ENCODE results near the gene ZYG11B.
"Not testable (repeated sequence)": the region's sequence is repeated elsewhere in the genome, so short reads cannot be mapped to it uniquely, and the experiment has no call there.

The ZYG11B gene

GRCh38 chr1:52726265-52727113 is at the start of gene ZYG11B:
Gene ZYG11B (plus strand): TSS chr1:52726453. CDS start chr1:52726654, 201 bp downstream.
- peaks cover 13% of the 10 kb centered on the region for H3K27me3 Mint-ChIP-seq
- no peaks in the 10 kb centered on the region for H3K9me3 Mint-ChIP-seq
- H3K4me1 Mint-ChIP-seq, result peaks cover 45% of the 10 kb centered on the region
- H3K36me3 Mint-ChIP-seq, result no peaks in the 10 kb centered on the region
- peak within 1 kb of the TSS; percentile 90 for H3K4me3 Mint-ChIP-seq
- peak; percentile 97 for ATAC-seq
- peak within 1 kb of the TSS; percentile 88 for H3K27ac Mint-ChIP-seq

DNA sequence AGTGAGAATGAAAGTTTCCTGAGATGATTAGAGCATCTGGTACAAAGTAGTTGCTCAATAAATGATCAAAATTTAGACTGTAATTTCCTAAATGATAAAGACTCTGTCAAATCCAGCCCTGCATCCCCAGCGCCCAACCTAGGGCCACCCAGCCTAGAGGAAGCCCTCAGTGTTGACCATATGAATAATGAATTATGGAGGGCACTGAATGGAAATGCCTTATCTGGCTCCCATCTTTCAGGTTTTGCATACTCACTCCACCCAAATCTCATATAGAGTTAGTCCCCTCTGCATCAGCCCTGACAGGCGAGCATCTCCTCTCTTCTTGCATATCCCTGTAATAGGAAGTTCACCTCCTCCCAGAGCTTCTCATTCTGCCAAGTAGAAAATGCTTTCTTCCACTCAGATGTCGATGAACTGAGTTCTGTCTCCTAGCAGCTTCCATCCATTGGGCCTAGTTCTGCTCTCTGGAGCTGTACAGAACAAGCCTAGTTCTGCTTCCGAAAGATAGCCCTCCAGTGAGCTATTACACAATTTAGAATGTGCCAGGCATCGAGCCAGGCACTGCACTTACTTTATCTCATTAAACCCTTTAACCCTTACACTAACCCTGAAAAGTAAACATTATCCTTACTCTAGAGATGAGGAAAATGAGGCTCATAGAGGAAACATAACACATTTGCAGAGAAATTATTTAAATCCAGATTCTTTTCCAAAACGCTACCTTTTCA is 49.0 kb upstream of the ZYG11B start:
- ATAC-seq, result no peak
- H3K4me3 Mint-ChIP-seq, result no peak overlapping the region
- no peaks in the 10 kb centered on the region for H3K9me3 Mint-ChIP-seq
- H3K27me3 Mint-ChIP-seq, result no peaks in the 10 kb centered on the region
- peaks cover 31% of the 10 kb centered on the region for H3K36me3 Mint-ChIP-seq
- H3K27ac Mint-ChIP-seq, result peak overlapping the region; percentile 15
- peaks cover 28% of the 10 kb centered on the region for H3K4me1 Mint-ChIP-seq

DNA sequence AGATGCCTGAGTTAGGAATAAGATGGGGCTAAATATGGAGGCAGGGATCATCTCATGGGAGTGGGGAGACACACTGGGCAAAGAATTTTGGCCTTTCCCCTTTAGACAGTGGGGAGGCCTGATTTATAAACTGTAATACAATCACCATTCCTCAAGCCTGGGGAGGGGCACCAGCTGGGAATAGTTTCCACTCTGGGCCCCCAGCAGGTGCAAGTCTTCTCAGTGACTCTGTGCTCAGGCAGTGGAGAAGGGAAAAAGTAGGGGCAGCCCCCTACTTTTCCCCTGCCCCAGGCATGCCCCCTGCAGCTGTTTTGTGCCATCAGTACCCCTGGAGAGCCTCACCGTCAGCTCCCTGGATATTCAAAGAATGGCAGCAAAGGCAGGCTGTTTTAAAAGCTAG is 47.2 kb upstream of the ZYG11B start:
- no peak for ATAC-seq
- Mint-ChIP-seq H3K27ac (no peak overlapping the region), H3K4me3 (no peak overlapping the region), H3K4me1 (peaks cover 28% of the 10 kb centered on the region), H3K36me3 (peaks cover 40% of the 10 kb centered on the region), H3K9me3 (no peaks in the 10 kb centered on the region), H3K27me3 (no peaks in the 10 kb centered on the region)

GRCh38 chr1:52679498-52679897 is 46.8 kb upstream of the ZYG11B start:
- no peak overlapping the region for H3K4me3 Mint-ChIP-seq
- H3K9me3 Mint-ChIP-seq, result no peaks in the 10 kb centered on the region
- no peak overlapping the region for H3K27ac Mint-ChIP-seq
- no peaks in the 10 kb centered on the region for H3K27me3 Mint-ChIP-seq
- H3K4me1 Mint-ChIP-seq, result peaks cover 28% of the 10 kb centered on the region
- H3K36me3 Mint-ChIP-seq, result peaks cover 42% of the 10 kb centered on the region
- ATAC-seq, result no peak

DNA sequence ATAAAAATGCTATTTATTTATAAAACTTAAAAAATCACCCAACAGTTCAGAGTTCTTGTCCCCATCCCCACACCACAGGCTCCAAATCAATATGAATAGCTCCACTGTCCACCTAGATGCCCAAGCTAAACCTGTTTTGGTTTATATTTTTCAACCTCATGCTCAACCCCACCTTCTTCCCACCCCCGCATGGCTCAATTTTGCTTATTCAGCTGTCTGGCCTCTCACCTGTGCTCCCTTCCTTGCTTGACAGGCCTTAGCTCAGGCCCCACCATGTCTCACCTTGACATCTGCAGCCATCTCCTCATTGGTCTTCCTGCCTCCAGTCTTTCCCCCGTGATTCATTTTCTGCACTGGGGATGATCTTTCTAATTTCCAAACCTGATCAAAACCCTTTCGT is 45.9 kb upstream of the ZYG11B start:
- Mint-ChIP-seq H3K27ac (peak overlapping the region; percentile 28), H3K27me3 (no peaks in the 10 kb centered on the region), H3K4me1 (peaks cover 28% of the 10 kb centered on the region), H3K36me3 (peaks cover 34% of the 10 kb centered on the region), H3K4me3 (no peak overlapping the region), H3K9me3 (no peaks in the 10 kb centered on the region)
- ATAC-seq, result no peak

DNA sequence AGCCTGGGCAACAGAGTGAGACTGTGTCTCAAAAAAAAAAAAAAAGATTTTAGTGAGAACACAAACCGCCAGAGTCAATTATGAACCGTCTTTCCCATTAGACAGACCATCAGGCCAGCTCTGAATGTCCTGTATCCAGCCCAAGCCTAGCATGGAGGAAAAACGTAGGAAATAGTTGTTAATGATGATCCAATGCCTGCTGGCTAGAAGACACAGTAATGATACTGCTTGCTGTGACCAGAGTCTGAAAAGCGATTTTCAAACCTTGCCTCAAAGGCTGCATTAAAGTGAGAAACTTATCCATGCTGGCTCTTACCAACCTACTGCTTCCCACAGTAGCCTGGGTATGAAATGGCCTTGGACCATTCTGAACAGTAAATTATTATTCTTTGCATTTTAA is 45.1 kb upstream of the ZYG11B start:
- Mint-ChIP-seq H3K27me3 (no peaks in the 10 kb centered on the region), H3K4me3 (no peak overlapping the region), H3K36me3 (peaks cover 32% of the 10 kb centered on the region), H3K9me3 (no peaks in the 10 kb centered on the region), H3K27ac (peak overlapping the region; percentile 28), H3K4me1 (peaks cover 36% of the 10 kb centered on the region)
- ATAC-seq, result no peak

DNA sequence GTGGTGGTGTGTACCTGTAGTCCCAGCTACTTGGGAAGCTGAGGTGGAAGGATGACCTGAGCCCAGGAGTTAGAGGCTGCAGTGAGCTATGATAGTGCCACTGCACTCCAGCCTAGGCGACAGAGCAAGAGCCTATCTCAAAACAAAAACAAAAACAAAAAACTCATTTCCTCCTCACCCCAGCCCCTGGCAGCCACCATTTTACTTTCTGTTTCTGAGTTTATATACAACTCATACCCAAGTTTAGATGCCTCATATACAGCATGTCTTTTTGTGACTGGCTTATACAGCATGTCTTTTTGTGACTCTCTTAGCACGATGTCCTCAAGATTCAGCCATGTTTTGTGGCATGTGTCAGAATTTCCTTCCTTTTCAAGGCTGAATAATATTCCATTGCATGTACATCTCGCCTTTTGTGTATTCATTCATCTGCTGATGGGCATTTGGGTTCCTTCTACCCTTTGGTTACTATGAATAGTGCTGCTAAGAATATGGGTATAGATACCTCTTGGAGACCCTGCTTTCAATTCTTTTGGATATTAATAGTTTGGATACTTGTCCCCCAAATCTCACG is 42.8 kb upstream of the ZYG11B start:
- Mint-ChIP-seq H3K4me1 (peaks cover 38% of the 10 kb centered on the region), H3K27me3 (no peaks in the 10 kb centered on the region), H3K27ac (no peak overlapping the region), H3K36me3 (peaks cover 43% of the 10 kb centered on the region), H3K4me3 (no peak overlapping the region), H3K9me3 (peaks cover 4% of the 10 kb centered on the region)
- no peak for ATAC-seq

DNA sequence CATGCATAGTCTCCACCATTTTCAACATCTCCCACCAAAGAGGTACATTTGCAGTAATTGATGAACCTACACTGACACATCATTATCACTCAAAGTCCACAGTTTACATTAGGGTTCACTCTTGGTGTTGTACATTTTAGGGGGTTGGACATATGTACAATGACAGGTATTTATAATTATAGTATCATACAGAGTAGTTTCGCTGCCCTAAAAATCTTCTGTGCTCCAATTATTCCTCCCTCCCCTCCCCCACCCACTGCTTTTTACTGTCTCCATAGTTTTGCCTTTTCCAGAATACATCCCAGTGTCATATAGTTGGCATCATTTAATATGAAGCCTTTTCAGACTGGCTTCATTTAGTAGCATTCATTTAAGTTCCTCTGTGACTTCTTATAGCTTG is 41.7 kb upstream of the ZYG11B start:
- Mint-ChIP-seq H3K4me3 (no peak overlapping the region), H3K27ac (no peak overlapping the region), H3K4me1 (peaks cover 27% of the 10 kb centered on the region), H3K36me3 (peaks cover 46% of the 10 kb centered on the region), H3K27me3 (no peaks in the 10 kb centered on the region), H3K9me3 (peaks cover 4% of the 10 kb centered on the region)
- no peak for ATAC-seq

DNA sequence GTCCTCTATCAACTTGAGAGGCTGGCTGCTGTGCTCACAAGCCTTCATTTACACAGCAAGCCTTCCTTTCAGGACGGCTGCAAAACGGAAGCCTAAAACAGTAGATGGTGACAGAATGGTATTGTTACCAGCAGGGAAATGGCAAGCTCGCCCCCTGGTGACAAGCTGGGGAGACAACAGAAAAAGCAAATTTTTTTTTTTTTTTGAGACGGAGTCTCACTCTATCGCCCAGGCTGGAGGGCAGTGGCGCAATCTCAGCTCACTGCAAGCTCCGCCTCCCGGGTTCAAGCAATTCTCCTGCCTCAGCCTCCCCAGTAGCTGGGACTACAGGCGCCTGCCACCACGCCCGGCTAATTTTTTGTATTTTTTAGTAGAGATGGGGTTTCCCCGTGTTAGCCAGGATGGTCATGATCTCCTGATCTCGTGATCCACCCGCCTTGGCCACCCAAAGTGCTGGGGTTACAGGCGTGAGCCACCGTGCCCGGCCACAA is 39.9 kb upstream of the ZYG11B start:
- not testable (repeated sequence) for H3K27me3 Mint-ChIP-seq, H3K4me3 Mint-ChIP-seq, H3K9me3 Mint-ChIP-seq
- peaks cover 40% of the 10 kb centered on the region for H3K36me3 Mint-ChIP-seq
- H3K4me1 Mint-ChIP-seq, result peaks cover 18% of the 10 kb centered on the region
- H3K27ac Mint-ChIP-seq, result peak overlapping the region; percentile 84
- peak; percentile 94 for ATAC-seq

DNA sequence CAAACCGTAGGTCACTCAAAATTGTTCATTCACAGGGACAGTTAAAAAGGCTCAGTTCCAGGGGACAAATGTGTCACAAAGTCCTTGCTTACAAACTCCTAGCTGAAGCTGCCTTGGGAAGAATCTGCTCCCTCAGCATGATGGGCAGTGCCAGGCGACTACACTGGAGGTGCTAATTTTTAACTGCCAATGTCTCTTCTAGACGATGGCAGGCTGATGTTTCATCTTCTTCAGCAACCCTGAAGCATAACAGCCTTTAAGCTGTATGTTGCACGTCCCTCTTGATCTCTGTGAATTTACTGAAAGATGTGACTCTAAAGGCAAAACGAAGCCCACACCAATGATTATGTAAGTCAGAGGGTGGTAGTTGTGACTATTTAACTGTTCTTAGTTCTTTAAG is 39.4 kb upstream of the ZYG11B start:
- Mint-ChIP-seq H3K27me3 (no peaks in the 10 kb centered on the region), H3K4me3 (no peak overlapping the region), H3K4me1 (peaks cover 18% of the 10 kb centered on the region), H3K36me3 (peaks cover 45% of the 10 kb centered on the region), H3K27ac (peak overlapping the region; percentile 84), H3K9me3 (peaks cover 4% of the 10 kb centered on the region)
- no peak for ATAC-seq

GRCh38 chr1:52691821-52692220 is 34.4 kb upstream of the ZYG11B start:
- peak overlapping the region; percentile 33 for H3K27ac Mint-ChIP-seq
- no peaks in the 10 kb centered on the region for H3K27me3 Mint-ChIP-seq
- no peak for ATAC-seq
- peaks cover 4% of the 10 kb centered on the region for H3K9me3 Mint-ChIP-seq
- peaks cover 23% of the 10 kb centered on the region for H3K4me1 Mint-ChIP-seq
- no peak overlapping the region for H3K4me3 Mint-ChIP-seq
- peaks cover 50% of the 10 kb centered on the region for H3K36me3 Mint-ChIP-seq

DNA sequence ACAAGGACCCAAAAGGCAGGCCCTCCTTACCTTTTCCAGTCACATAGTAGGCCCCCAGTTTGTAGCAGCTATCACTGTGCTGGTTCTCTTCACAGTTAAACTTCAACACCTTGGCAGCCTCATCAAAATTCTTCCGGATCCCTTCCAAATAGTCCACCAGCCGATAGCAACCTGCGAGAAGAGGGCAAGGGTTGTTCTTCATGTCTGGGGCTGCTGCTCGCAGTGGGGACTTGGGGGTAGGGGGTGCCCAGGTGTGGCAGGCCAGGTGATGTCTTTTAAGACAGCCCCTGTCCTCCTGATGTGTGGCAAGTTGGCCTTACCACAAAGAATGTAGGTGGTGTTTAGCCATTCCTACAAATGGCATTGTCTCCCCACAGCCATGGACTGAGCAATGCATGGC is 33.6 kb upstream of the ZYG11B start:
- H3K4me3 Mint-ChIP-seq, result no peak overlapping the region
- no peak for ATAC-seq
- H3K27ac Mint-ChIP-seq, result peak overlapping the region; percentile 33
- H3K9me3 Mint-ChIP-seq, result no peaks in the 10 kb centered on the region
- H3K27me3 Mint-ChIP-seq, result no peaks in the 10 kb centered on the region
- peaks cover 41% of the 10 kb centered on the region for H3K36me3 Mint-ChIP-seq
- peaks cover 31% of the 10 kb centered on the region for H3K4me1 Mint-ChIP-seq

GRCh38 chr1:52693351-52693750 is 32.9 kb upstream of the ZYG11B start:
- Mint-ChIP-seq H3K4me1 (peaks cover 33% of the 10 kb centered on the region), H3K36me3 (peaks cover 34% of the 10 kb centered on the region)
- not testable (repeated sequence) for H3K27me3 Mint-ChIP-seq, ATAC-seq, H3K27ac Mint-ChIP-seq, H3K9me3 Mint-ChIP-seq, H3K4me3 Mint-ChIP-seq

DNA sequence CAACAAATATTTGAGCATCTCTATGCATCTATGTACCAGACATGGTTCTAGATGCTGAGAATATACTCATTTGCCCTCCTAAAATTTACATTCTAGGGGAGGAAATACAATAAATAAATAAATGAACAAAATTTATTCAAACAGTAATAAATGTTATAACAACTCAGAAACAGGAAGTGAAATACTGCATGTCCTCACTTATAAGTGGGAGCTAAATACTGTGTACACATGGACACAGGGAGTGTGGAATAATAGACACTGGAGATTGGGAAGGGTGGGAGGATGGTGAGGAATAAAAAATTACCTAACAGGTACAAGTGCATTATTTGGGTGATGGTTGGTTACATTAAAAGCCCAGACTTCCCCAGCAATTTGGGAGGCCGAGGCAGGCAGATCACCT is 32.4 kb upstream of the ZYG11B start:
- no peaks in the 10 kb centered on the region for H3K27me3 Mint-ChIP-seq
- H3K36me3 Mint-ChIP-seq, result peaks cover 30% of the 10 kb centered on the region
- no peaks in the 10 kb centered on the region for H3K9me3 Mint-ChIP-seq
- ATAC-seq, result no peak
- no peak overlapping the region for H3K4me3 Mint-ChIP-seq
- peaks cover 33% of the 10 kb centered on the region for H3K4me1 Mint-ChIP-seq
- H3K27ac Mint-ChIP-seq, result no peak overlapping the region

DNA sequence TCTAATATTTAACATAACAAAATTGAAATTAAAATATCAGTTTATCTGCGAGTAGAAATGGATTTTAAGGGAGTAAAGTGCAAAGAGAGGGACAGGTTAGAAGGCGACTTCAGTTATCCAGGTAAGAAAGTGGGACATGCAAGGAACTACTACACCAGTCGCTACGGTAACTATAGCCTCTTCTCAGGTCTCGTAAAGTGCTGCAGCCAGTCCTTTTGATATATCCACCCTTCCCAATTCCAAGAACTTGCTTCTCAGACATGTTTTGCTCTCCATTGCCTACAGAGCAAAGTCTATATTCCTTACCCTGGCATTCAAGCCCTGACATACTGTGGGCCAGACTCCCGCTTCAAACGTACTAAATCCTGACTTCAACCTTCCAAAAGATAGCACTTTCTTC is 30.6 kb upstream of the ZYG11B start:
- Mint-ChIP-seq H3K4me3 (no peak overlapping the region), H3K27ac (peak overlapping the region; percentile 1), H3K4me1 (peaks cover 36% of the 10 kb centered on the region), H3K9me3 (no peaks in the 10 kb centered on the region), H3K27me3 (no peaks in the 10 kb centered on the region), H3K36me3 (peaks cover 30% of the 10 kb centered on the region)
- no peak for ATAC-seq

Measured in stimulated activated memory B cell treated with anti-CD40 and anti-IgM and Interleukin-4, amounts not matched to agents 10 μg/mL and 1 μg/mL and 100 μg/mL, for 72 hours (primary cell).